GM12878 (cell line): ENCODE data around the gene OPRD1. TPM values are rescaled to one million over a fixed set of nuclear protein-coding genes. Genes with fewer than 3 reads are reported as not detected.
A peak's percentile ranks its signal among the peaks of the same experiment; 100 is the strongest.

ENCODE experiments used
- BHLHE40 ChIP-seq, 2 experiments: fragments of 450-650 bp in 1 of 2; IDR thresholded peaks; 2 replicates each; pipeline ENCODE4 v1.6.1; 2011 to 2017; ENCODE audit warnings: low read depth in 2 of 2, borderline replicate concordance in 1 of 2, improper control_type of control experiment in 1 of 2, low read length in 1 of 2, mild to moderate bottlenecking in 1 of 2
- BMI1 ChIP-seq: fragments of 450-650 bp; IDR thresholded peaks from 2 replicates; pipeline ENCODE4 v1.6.1; 2016; ENCODE audit warnings: mild to moderate bottlenecking, moderate library complexity, borderline replicate concordance
- E4F1 ChIP-seq: fragments of 450-650 bp; IDR thresholded peaks from 2 replicates; pipeline ENCODE4 v1.6.1; 2018; ENCODE audit warnings: borderline replicate concordance, mild to moderate bottlenecking; ENCODE audit not compliant: partially characterized antibody
- HDGF ChIP-seq: fragments of 450-650 bp; IDR thresholded peaks from 2 replicates; pipeline ENCODE4 v1.6.1; 2016; ENCODE audit warnings: antibody characterized with exemption
- IKZF2 ChIP-seq, 2 experiments: fragments of 450-650 bp; IDR thresholded peaks; 2 replicates each; pipeline ENCODE4 v1.6.1; 2017; ENCODE audit warnings: mild to moderate bottlenecking in 2 of 2, moderate library complexity in 2 of 2
- NBN ChIP-seq: fragments of 450-650 bp; IDR thresholded peaks from 2 replicates; pipeline ENCODE4 v1.6.1; 2016
- POLR2AphosphoS2 ChIP-seq: IDR thresholded peaks from 2 replicates; pipeline ENCODE4 v1.6.1; 2011; ENCODE audit warnings: low read depth, mild to moderate bottlenecking, low read length, improper control_type of control experiment, moderate library complexity
- RAD21 ChIP-seq: IDR thresholded peaks from 2 replicates; pipeline ENCODE4 v1.6.1; 2011; ENCODE audit warnings: mild to moderate bottlenecking, low read depth, low read length, moderate library complexity; ENCODE audit not compliant: insufficient read depth
- RFX5 ChIP-seq: IDR thresholded peaks from 2 replicates; pipeline ENCODE4 v1.6.1; 2011; ENCODE audit warnings: low read depth, low read length, improper control_type of control experiment
- SIN3A ChIP-seq: IDR thresholded peaks from 2 replicates; pipeline ENCODE4 v1.6.1; 2012; ENCODE audit warnings: low read depth, low read length, improper control_type of control experiment
- SKIL ChIP-seq: fragments of 450-650 bp; IDR thresholded peaks from 2 replicates; pipeline ENCODE4 v1.6.1; 2017; ENCODE audit warnings: mild to moderate bottlenecking, low read depth, inconsistent platforms; ENCODE audit not compliant: poor library complexity, severe bottlenecking
- SPI1 ChIP-seq: IDR thresholded peaks from 2 replicates; pipeline ENCODE4 v1.6.1; 2011; ENCODE audit warnings: low read depth, mild to moderate bottlenecking, low read length, moderate library complexity, borderline replicate concordance; ENCODE audit not compliant: insufficient read depth
- STAT1 ChIP-seq: fragments of 450-650 bp; conservative IDR thresholded peaks from 2 replicates; pipeline ENCODE4 v1.6.1; 2014; ENCODE audit warnings: antibody characterized with exemption, mild to moderate bottlenecking
- SUZ12 ChIP-seq: fragments of 200-600 bp; sonication (generic); IDR thresholded peaks from one replicate; pipeline ENCODE4 v1.6.1; 2018; ENCODE audit warnings: antibody characterized with exemption, mild to moderate bottlenecking; ENCODE audit not compliant: unreplicated experiment
- WRNIP1 ChIP-seq: IDR thresholded peaks from 2 replicates; pipeline ENCODE4 v1.6.1; 2011; ENCODE audit warnings: low read depth, low read length, improper control_type of control experiment, borderline replicate concordance
- YY1 ChIP-seq: IDR thresholded peaks from 2 replicates; pipeline ENCODE4 v1.6.1; 2011; ENCODE audit warnings: low read depth, mild to moderate bottlenecking, low read length
- polyA plus RNA-seq, 11 experiments: library from polyadenylated mRNA; depleted of rRNA in 4 of 11; unstranded in 6 of 11; stranded (reverse) in 5 of 11; fragments of >200 nt; fragmentation: Nextera tagmentation in 4 of 11; fragmentation: Illumina TruSeq in 1 of 11; extraction: Ambion mirVana in 4 of 11; extraction: Trizol in 1 of 11; gene quantifications; 1 replicate in 1 of 11; 2 replicates in 10 of 11; pipeline versions ENCODE4 v1.2.1 to v1.2.3, GENCODE V29; 2011 to 2016; ENCODE audit warnings: inconsistent platforms in 2 of 11, missing spikeins in 2 of 11, low read depth in 1 of 11
- total RNA-seq, 4 experiments: library from RNA; depleted of rRNA in 3 of 4; stranded (reverse); fragments of >200 nt in 3 of 4; fragmentation: Illumina TruSeq in 1 of 4; extraction: Trizol in 1 of 4; gene quantifications; 2 replicates each; pipeline versions ENCODE4 v1.2.1 to v1.2.3, GENCODE V29; 2013 to 2021

Gene OPRD1
- total and polyA plus RNA-seq, 10 of the 15 experiments (the other 5 are each of a cell fraction or from before 2014, with no cell fraction given), result 0.02 TPM; not detected in 8

- TF ChIP-seq POLR2AphosphoS2, result no peak
- no peak for TF ChIP-seq RFX5
- peak; percentile 86; the same call in 1 of the 2 replicates for TF ChIP-seq WRNIP1
- TF ChIP-seq HDGF, result peak; percentile 87
- 0 out of 4 replicates have a peak, but pooled peaks of 1 of the 2 experiments have one; percentile 26 for TF ChIP-seq BHLHE40 (IDR thresholded peaks at IDR 0.05; ENCODE audit: borderline replicate concordance in 1 of 2, low read depth in 2 of 2, low read length in 1 of 2)
- peak; percentile 98 for TF ChIP-seq RAD21
- TF ChIP-seq SKIL, result peak; percentile 39
- TF ChIP-seq SUZ12, result no peak
- TF ChIP-seq SPI1, result peak; percentile 73; the same call in 1 of the 2 replicates
- TF ChIP-seq SIN3A, result 0 out of 2 replicates have a peak, but pooled peaks have one; percentile 44
- peak; percentile 82 to 86 for TF ChIP-seq IKZF2 (IDR thresholded peaks at IDR 0.05)
- peak; percentile 81 for TF ChIP-seq NBN
- TF ChIP-seq STAT1, result no peak
- no peak for TF ChIP-seq BMI1
- TF ChIP-seq YY1, result peak; percentile 64
- TF ChIP-seq E4F1, result peak; percentile 18
- TF ChIP-seq, all 136 proteins: peak for 25
These were observed 70.1 kb downstream of the OPRD1 start (continued) for GRCh38 chr1:28882009-28882628.
